ENCODE measurements around the gene ZFP14.

DNA sequence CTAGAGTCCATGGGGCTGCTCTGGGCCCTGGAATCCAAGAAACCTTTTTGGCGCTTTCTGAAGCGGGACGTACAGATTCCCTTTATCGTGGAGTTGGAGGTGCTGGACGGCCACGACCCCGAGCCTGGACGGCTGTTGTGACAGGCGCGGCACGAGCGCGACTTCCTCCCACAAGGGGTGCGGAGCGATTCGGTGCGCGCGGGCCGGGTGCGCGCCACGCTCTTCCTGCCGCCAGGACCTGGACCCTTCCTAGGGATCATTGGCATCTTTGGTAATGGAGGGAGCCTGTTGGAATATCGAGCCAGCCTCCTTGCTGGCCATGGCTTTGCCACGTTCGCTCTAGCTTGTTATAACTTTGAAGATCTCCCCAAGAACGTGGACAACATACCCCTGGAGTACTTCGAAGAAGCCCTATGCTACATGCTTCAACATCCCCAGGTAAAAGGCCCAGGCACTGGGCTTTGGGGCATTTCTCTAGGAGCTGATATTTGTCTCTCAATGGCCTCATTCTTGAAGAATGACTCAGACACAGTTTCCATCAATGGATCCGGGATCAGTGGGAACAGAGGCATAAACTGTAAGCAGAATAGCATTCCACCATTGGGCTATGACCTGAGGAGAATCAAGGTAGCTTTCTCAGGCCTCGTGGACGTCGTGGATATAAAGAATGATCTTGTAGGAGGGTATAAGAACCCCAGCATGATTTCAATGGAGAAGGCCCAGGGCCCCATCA, 42.9 kb upstream of the ZFP14 start:
- no peak for TF ChIP-seq POLR2A (IDR thresholded peaks at IDR 0.05)
- TF ChIP-seq, protein P1, sequence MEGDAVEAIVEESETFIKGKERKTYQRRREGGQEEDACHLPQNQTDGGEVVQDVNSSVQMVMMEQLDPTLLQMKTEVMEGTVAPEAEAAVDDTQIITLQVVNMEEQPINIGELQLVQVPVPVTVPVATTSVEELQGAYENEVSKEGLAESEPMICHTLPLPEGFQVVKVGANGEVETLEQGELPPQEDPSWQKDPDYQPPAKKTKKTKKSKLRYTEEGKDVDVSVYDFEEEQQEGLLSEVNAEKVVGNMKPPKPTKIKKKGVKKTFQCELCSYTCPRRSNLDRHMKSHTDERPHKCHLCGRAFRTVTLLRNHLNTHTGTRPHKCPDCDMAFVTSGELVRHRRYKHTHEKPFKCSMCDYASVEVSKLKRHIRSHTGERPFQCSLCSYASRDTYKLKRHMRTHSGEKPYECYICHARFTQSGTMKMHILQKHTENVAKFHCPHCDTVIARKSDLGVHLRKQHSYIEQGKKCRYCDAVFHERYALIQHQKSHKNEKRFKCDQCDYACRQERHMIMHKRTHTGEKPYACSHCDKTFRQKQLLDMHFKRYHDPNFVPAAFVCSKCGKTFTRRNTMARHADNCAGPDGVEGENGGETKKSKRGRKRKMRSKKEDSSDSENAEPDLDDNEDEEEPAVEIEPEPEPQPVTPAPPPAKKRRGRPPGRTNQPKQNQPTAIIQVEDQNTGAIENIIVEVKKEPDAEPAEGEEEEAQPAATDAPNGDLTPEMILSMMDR (IDR thresholded peaks at IDR 0.05) = no peak

Data from testis (tissue), 2 donors.